ENCODE measurements around the gene KRTAP1-4.

DNA sequence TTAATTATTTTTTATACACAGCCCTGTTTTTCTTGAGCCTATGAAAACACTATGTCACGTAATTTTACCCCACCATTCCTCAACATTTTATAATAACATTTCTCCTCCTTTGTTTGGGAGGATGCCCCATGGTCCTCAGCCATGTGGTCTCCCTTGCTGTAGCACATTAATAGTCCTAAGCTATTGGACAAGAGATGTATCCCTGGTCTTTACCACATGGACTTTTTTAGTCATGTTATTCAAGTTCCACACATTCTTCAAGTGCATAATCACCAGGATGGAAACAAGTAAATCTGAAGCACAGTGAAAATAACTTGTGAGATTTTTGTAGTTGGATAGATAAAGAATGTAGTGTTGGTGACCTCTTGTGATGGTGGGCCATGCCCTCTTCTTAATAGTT is 32.0 kb upstream of the KRTAP1-4 start:
- no peak for TF ChIP-seq EZH2 (IDR thresholded peaks at IDR 0.05; ENCODE audit: low read depth)
- TF ChIP-seq, protein P1, sequence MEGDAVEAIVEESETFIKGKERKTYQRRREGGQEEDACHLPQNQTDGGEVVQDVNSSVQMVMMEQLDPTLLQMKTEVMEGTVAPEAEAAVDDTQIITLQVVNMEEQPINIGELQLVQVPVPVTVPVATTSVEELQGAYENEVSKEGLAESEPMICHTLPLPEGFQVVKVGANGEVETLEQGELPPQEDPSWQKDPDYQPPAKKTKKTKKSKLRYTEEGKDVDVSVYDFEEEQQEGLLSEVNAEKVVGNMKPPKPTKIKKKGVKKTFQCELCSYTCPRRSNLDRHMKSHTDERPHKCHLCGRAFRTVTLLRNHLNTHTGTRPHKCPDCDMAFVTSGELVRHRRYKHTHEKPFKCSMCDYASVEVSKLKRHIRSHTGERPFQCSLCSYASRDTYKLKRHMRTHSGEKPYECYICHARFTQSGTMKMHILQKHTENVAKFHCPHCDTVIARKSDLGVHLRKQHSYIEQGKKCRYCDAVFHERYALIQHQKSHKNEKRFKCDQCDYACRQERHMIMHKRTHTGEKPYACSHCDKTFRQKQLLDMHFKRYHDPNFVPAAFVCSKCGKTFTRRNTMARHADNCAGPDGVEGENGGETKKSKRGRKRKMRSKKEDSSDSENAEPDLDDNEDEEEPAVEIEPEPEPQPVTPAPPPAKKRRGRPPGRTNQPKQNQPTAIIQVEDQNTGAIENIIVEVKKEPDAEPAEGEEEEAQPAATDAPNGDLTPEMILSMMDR (conservative IDR thresholded peaks at IDR 0.05) = no peak
